HG03103 (cell line): ENCODE measurements around the gene ARSG.
"Not testable (repeated sequence)": the region's sequence is repeated elsewhere in the genome, so short reads cannot be mapped to it uniquely, and the experiment has no call there.

Experiments
- ATAC-seq: cut with Tn5 transposase; IDR thresholded peaks from one replicate; pipeline ENCODE4 v1.9.1; 2021; ENCODE audit warnings: low read depth; ENCODE audit not compliant: unreplicated experiment

The ARSG gene

GRCh38 chr17:68276339-68276738 is 15.0 kb upstream of the ARSG start:
- ATAC-seq = not testable (repeated sequence)

DNA sequence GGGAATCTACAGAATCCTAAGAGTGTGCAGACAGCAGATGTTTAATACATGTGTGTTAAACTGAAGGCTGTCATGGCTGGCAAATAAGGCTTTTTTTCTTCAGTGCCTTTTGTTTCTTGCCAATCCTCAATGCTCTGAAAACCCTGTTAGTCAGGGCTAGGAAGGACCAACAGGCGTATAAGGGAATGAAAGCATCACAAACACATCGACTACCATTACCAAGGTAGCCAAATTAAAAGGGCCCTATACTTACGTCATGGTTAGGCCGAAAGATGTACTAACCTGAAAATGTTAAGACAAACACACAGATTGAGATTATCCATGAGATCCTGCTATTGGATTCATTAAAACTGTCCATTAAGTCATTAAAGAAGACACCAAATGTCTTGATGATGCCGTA is 13.5 kb upstream of the ARSG start:
- ATAC-seq = no peak

GRCh38 chr17:68281965-68282364 is 9.3 kb upstream of the ARSG start:
- ATAC-seq = not testable (repeated sequence)

GRCh38 chr17:68288375-68288774 is 2.9 kb upstream of the ARSG start:
- ATAC-seq = no peak

- ATAC-seq = no peak
These were observed 2.5 kb upstream of the ARSG start for GRCh38 chr17:68288804-68289203.

GRCh38 chr17:68289473-68289872 is 1.8 kb upstream of the ARSG start:
- ATAC-seq = no peak

DNA sequence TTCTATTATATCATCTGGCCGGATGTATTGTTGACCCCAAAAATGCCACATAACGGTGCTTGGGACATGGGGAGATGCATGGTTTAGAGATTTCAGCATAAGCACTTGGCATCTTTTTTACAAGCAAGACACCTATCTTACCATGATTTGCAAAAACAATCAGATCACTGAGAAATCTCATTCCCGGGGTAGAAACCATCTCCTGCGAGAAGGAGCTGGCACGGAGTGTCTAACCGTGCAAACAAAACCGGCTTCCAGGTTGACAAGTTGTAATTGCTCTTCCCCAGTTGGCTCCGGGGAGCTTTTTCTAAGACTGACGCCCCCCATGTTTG is 1.4 kb upstream of the ARSG start:
- ATAC-seq = no peak

DNA sequence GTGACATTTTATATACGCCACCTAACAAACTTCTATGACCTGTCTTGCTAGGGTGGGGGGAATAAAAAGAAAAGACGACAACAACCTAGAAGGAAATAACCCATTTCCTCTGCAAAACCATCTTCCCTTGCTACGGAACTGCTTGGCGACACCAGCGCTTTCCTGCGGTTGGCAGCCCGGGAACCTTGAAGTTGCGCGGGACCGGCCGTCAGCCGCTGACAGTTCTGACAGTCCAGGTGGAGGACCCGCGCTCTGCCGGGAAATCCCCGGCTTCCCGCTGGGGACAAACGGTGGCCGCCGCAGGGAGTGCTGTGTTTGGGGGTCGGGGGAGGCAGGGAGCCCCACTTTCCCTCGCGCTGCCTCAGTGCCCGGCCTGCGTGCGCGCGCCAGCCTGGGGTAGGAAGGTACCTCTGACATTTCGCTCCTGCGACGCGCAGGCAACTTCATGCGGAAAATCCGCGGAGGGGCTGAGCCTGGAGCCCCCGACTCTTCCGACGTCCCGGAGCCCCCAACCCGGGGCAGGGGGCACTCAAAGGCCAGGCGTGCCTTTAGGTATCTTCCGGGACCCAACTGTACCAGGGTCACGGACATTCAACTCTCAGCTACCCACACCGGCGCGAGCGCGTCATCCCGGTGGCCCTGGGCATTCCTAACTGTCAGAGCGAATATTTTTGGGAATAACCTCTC is 884 bp upstream of the ARSG start:
- ATAC-seq = no peak

GRCh38 chr17:68291836-68292688 is 767 bp downstream of the ARSG start:
- peak; percentile 49 for ATAC-seq

GRCh38 chr17:68292689-68293040 is 1.4 kb downstream of the ARSG start:
- ATAC-seq = no peak

DNA sequence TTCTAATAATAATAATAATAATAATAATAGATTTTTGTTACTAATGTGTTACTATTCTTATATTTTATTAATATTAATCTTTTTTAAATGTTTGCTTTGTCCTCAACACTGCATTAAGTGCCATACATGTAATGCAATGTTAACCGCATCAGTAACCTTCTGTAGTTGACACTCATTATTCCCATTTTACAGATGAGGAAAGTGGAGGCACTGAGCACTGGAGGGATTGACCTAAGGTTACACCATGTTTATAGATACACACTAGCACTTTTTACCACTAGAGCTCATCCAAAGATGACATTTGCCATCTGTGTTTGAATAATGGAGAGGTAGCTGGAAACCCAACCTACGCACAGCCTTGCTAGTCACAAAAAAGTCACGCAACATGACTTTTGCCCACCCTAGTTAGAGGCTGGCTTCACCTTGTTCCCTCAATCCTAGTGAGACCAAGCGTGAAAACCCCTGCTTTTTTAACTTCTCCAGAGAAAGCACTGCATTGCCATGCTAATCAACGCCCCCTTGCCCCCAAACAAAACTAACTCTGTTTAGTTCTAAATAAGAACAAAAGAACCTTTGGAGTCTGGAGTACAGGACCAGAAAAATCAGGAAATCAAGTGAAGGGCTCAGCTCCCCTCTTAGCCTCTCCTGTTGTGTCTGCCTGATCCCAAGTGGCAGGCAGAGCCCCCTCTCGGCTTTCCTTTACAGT is 2.3 kb downstream of the ARSG start:
- no peak for ATAC-seq

- ATAC-seq = no peak
These were observed 2.9 kb downstream of the ARSG start for GRCh38 chr17:68294196-68294555.

- no peak for ATAC-seq
These were observed 3.3 kb downstream of the ARSG start for GRCh38 chr17:68294617-68295016.

GRCh38 chr17:68295086-68295485 is 3.8 kb downstream of the ARSG start:
- no peak for ATAC-seq

DNA sequence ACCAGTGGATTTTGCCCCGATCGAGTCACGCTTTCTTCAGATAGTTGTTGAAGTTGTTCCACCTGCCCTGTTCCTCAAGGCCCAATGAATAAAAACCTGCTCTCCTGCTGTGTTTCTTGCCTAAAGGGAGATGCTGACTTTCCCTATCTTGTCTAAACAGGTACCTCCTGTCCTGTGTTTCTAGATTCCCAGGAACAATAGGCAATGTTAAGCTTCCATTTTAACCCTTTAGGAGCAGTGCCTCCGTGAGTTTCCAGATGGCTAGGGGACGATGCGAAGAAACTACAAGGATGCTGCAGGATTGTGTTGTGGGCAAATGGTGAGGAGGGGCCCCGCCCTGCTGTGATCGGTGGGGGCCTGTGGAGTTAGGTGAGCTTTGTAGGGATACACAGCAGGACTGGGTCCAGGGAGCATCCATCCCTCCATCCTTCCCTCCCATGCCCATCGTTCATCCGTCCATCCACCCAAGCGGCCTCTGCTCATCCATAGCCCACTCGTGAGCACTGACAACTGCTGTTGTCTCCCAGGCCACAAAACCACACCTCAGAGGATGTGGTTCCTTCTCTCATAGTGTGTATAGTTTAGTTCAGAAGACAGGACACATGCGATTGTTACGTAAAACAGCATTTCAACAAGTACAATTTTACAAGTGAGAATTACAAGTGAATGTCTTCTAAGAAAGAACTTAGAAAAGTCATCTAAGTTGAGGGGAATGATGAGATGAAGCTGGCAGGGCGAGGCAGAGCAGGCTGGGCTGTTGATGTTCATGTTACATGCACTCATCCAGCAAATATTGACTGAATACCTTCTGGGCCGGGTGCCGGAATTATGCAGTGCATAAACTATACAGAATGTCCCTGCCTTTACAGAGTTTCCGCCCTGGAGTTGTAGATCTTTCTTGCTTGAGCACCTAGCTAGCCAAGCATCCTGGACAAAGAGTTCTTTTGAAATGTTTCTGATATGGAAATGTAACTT is 5.2 kb downstream of the ARSG start:
- no peak for ATAC-seq

- no peak for ATAC-seq
These were observed 5.9 kb downstream of the ARSG start for GRCh38 chr17:68297195-68297594.

- no peak for ATAC-seq
These were observed 7.3 kb downstream of the ARSG start for GRCh38 chr17:68298601-68299000.

- no peak for ATAC-seq
These were observed 8.5 kb downstream of the ARSG start for GRCh38 chr17:68299817-68300216.

GRCh38 chr17:68301438-68301959 is 10.2 kb downstream of the ARSG start:
- ATAC-seq = no peak

GRCh38 chr17:68302066-68302564 is 10.8 kb downstream of the ARSG start:
- ATAC-seq = no peak
